ENCODE results near the gene PEX6. TPM values are rescaled to one million over a fixed set of nuclear protein-coding genes. Genes with fewer than 3 reads are reported as not detected.

PEX6 gene
- total RNA-seq, 1 experiment from 2014 or later, result 15.6 TPM

- no peaks in the 10 kb centered on the region for H3K27me3 ChIP-seq (ENCODE audit: insufficient read depth, low read length)
- H3K27me3 Mint-ChIP-seq (ENCODE audit: low read depth), result no peaks in the 10 kb centered on the region
- H2BK120ac ChIP-seq (ENCODE audit: low read depth, low read length, poor library complexity, severe bottlenecking), result no peak overlapping the region
- H2BK20ac ChIP-seq (ENCODE audit: low read depth, low read length, poor library complexity, severe bottlenecking), result no peak overlapping the region
- no peaks in the 10 kb centered on the region for H3K9me3 ChIP-seq (ENCODE audit: control insufficient read depth, low read depth, low read length)
- no peak overlapping the region for H2AFZ ChIP-seq (ENCODE audit: low read length)
- H3K4ac ChIP-seq (ENCODE audit: low read depth, low read length), result no peak overlapping the region
- peak overlapping the region; percentile 61 to 80 (median 78); a peak in 5 of 7 replicates for H3K27ac Mint-ChIP-seq
- H3K56ac ChIP-seq (ENCODE audit: insufficient read length, low read depth, low read length), result no peak overlapping the region
- 0 out of 2 replicates have a peak, but pooled peaks cover 2% of the 10 kb centered on the region for H3K79me2 ChIP-seq (ENCODE audit: insufficient read depth, low read length)
- no peaks in the 10 kb centered on the region for H4K20me1 ChIP-seq (ENCODE audit: control insufficient read depth, insufficient read depth, insufficient read length)
- peak overlapping the region; percentile 84 to 98 for H3K4me3 Mint-ChIP-seq
- H2AK5ac ChIP-seq (ENCODE audit: insufficient read length, low read length), result no peak overlapping the region
- no peak overlapping the region for H2BK15ac ChIP-seq (ENCODE audit: low read depth, low read length)
- H4K91ac ChIP-seq (ENCODE audit: insufficient read length, low read depth, low read length), result no peak overlapping the region
- TF ChIP-seq CTCF (conservative IDR thresholded peaks at IDR 0.05), result no peak
- no peak overlapping the region for H4K5ac ChIP-seq (ENCODE audit: insufficient read length, low read depth, low read length)
- no peak overlapping the region for H3K18ac ChIP-seq (ENCODE audit: insufficient read length, low read depth, low read length)
- no peak overlapping the region for H3K14ac ChIP-seq (ENCODE audit: insufficient read depth, low read length)
- peaks cover 7% of the 10 kb centered on the region for H3K79me1 ChIP-seq (ENCODE audit: insufficient read depth, low read depth, low read length, poor library complexity, severe bottlenecking)
- no peak overlapping the region for H3K23ac ChIP-seq (ENCODE audit: insufficient read length, low read depth, low read length)
- peak; percentile 78 for DNase-seq
- H3K4me1 ChIP-seq (ENCODE audit: insufficient read depth, low read length), result no peaks in the 10 kb centered on the region
- peaks cover 30 to 58% (median 57%) of the 10 kb centered on the region in 3 experiments for H3K36me3 Mint-ChIP-seq (ENCODE audit: insufficient read depth in 1 of 3, low read depth in 3 of 3)
- no peak overlapping the region for H2BK5ac ChIP-seq (ENCODE audit: insufficient read length, low read length)
- H3K4me2 ChIP-seq (ENCODE audit: insufficient read depth, insufficient read length, low read length), result peak overlapping the region; percentile 75
- no CpG with 5 or more reads among the region's 5 CpGs for WGBS (ENCODE audit: extremely low coverage, insufficient read length, low lambda C conversion rate)
- H3K4me1 Mint-ChIP-seq, result peaks cover 6 to 20% of the 10 kb centered on the region in 2 experiments
- H2BK12ac ChIP-seq (ENCODE audit: insufficient read length, low read depth, low read length), result no peak overlapping the region
- no peak overlapping the region for H4K8ac ChIP-seq (replicated peaks; ENCODE audit: insufficient read length, low read depth, low read length)
- H3K27ac ChIP-seq (ENCODE audit: insufficient read length, low read depth, low read length), result peak overlapping the region; percentile 8
- peaks cover 7% of the 10 kb centered on the region for H3K23me2 ChIP-seq (ENCODE audit: insufficient read length, low read depth, low read length, poor library complexity, severe bottlenecking)
- no peak overlapping the region for H3T11ph ChIP-seq (ENCODE audit: low read length)
- no peaks in the 10 kb centered on the region for H3K9me3 Mint-ChIP-seq
- no peak overlapping the region for H3K9ac ChIP-seq (ENCODE audit: extremely low read depth, insufficient read length, low read length)
Measured at GRCh38 chr6:43020847-43021246, 41.9 kb upstream of the PEX6 start.
